ENCODE measurements around the gene GSC2. TPM values are rescaled to one million over a fixed set of nuclear protein-coding genes. Genes with fewer than 3 reads are reported as not detected.

The GSC2 gene
- total RNA-seq, 2 donors from 2014 or later: not detected

GRCh38 chr22:19146215-19146968, 3.7 kb downstream of the GSC2 start:
- peaks cover 9% of the 10 kb centered on the region for H3K27me3 ChIP-seq (replicated peaks; ENCODE audit: insufficient read depth)
- H3K4me1 ChIP-seq (ENCODE audit: control insufficient read depth in 1 of 2, low read depth in 2 of 2): peaks cover 8 to 19% of the 10 kb centered on the region in 2 donors
- H3K4me3 ChIP-seq: no peak overlapping the region
- TF ChIP-seq CTCF (IDR thresholded peaks at IDR 0.05): no peak
- ATAC-seq (ENCODE audit: insufficient number of reproducible peaks, low FRiP score, low read depth): no peak
- peaks cover 12% of the 10 kb centered on the region for H3K36me3 ChIP-seq
- DNase-seq (ENCODE audit: low spot score): no peak
- no peaks in the 10 kb centered on the region for H3K9me3 ChIP-seq
- no peak overlapping the region for H3K27ac ChIP-seq

GRCh38 chr22:19143967-19144400, 6.1 kb downstream of the GSC2 start:
- no peak for ATAC-seq (ENCODE audit: insufficient number of reproducible peaks, low FRiP score, low read depth)
- TF ChIP-seq CTCF (IDR thresholded peaks at IDR 0.05): no peak

GRCh38 chr22:19143212-19143611, 6.9 kb downstream of the GSC2 start:
- Histone ChIP-seq H3K4me1 (ENCODE audit: control insufficient read depth in 1 of 2, low read depth in 2 of 2) (peaks cover 5 to 11% of the 10 kb centered on the region in 2 donors), H3K4me3 (peak overlapping the region; percentile 100), H3K27ac (no peak overlapping the region), H3K27me3 (replicated peaks; ENCODE audit: insufficient read depth) (no peaks in the 10 kb centered on the region), H3K9me3 (no peaks in the 10 kb centered on the region), H3K36me3 (peaks cover 40% of the 10 kb centered on the region)
- DNase-seq (ENCODE audit: low spot score) (no peak), ATAC-seq (ENCODE audit: insufficient number of reproducible peaks, low FRiP score, low read depth) (no peak)
- no peak for TF ChIP-seq CTCF (IDR thresholded peaks at IDR 0.05)

More at GRCh38 chr22:19143967-19144400, 6.1 kb downstream of the GSC2 start:
- Histone ChIP-seq H3K36me3 (peaks cover 32% of the 10 kb centered on the region), H3K9me3 (no peaks in the 10 kb centered on the region), H3K27ac (peak overlapping the region; percentile 64 to 79), H3K4me1 (ENCODE audit: control insufficient read depth in 1 of 2, low read depth in 2 of 2) (peaks cover 5 to 13% of the 10 kb centered on the region in 2 donors), H3K27me3 (replicated peaks; ENCODE audit: insufficient read depth) (no peaks in the 10 kb centered on the region), H3K4me3 (peak overlapping the region; percentile 100)
- DNase-seq (ENCODE audit: low spot score): no peak

GRCh38 chr22:19142394-19142793, 7.7 kb downstream of the GSC2 start:
- TF ChIP-seq CTCF (IDR thresholded peaks at IDR 0.05): no peak
- peaks cover 48% of the 10 kb centered on the region for H3K36me3 ChIP-seq
- H3K27me3 ChIP-seq (replicated peaks; ENCODE audit: insufficient read depth): no peaks in the 10 kb centered on the region
- no peaks in the 10 kb centered on the region for H3K9me3 ChIP-seq
- H3K27ac ChIP-seq: no peak overlapping the region
- DNase-seq (ENCODE audit: low spot score): no peak
- H3K4me3 ChIP-seq: no peak overlapping the region
- no peak for ATAC-seq (ENCODE audit: insufficient number of reproducible peaks, low FRiP score, low read depth)
- H3K4me1 ChIP-seq (ENCODE audit: control insufficient read depth in 1 of 2, low read depth in 2 of 2): peaks cover 5 to 11% of the 10 kb centered on the region in 2 donors

- no peaks in the 10 kb centered on the region for H3K27me3 ChIP-seq (replicated peaks; ENCODE audit: insufficient read depth)
- H3K36me3 ChIP-seq: peaks cover 66% of the 10 kb centered on the region
- H3K27ac ChIP-seq: no peak overlapping the region
- H3K9me3 ChIP-seq: no peaks in the 10 kb centered on the region
- DNase-seq (ENCODE audit: low spot score): no peak
- ATAC-seq (ENCODE audit: insufficient number of reproducible peaks, low FRiP score, low read depth): no peak
- no peak overlapping the region for H3K4me3 ChIP-seq
- H3K4me1 ChIP-seq (ENCODE audit: control insufficient read depth in 1 of 2, low read depth in 2 of 2): peaks cover 5 to 11% of the 10 kb centered on the region in 2 donors
- TF ChIP-seq CTCF (IDR thresholded peaks at IDR 0.05): no peak
Measured at GRCh38 chr22:19139974-19140373, 10.1 kb downstream of the GSC2 start.

All from thoracic aorta (tissue), 2 donors.